MM.1S (cell line): ENCODE data around the gene UBE2L5.

Experiments
- CTCF ChIP-seq: fragments of 300-600 bp; sonication (generic); IDR thresholded peaks from 2 replicates; pipeline ENCODE4 v1.5.1; 2016; ENCODE audit warnings: antibody characterized with exemption, low read length, mixed read lengths
- EZH2 ChIP-seq: fragments of 300-600 bp; sonication (generic); optimal IDR thresholded peaks from 2 replicates; pipeline ENCODE3; 2017; ENCODE audit warnings: low read depth, mild to moderate bottlenecking, antibody characterized with exemption, low read length, mixed read lengths
- EZH2phosphoT487 ChIP-seq: fragments of 300-600 bp; sonication (generic); IDR thresholded peaks from 2 replicates; pipeline ENCODE4 v1.6.1; 2018; ENCODE audit warnings: antibody characterized with exemption, low read length

DNA sequence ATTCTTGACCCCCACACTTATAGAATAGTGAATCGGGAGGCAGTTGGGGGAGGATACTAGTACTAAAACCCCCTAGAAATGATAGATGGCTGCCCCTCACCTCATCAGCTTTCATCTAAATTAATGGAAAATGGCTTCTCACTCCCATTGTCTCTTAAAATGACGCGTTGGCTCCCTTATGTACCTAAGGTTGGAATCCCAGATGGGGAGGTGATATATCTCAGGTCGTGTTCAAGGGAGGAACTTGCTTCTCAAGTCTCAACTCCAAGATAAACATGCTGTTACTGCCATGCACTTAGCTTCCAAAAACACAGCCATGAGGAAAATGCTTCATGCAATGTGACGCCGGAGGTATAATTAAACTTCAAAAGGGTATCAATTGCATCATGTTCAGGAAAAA lies 18.8 kb upstream of the UBE2L5 start:
- TF ChIP-seq CTCF (no peak), EZH2 (no peak), EZH2phosphoT487 (no peak)
